Loucy (cell line): Measurements from ENCODE around the gene CTIF.

Source experiments
- H2AFZ ChIP-seq: fragments of 200-600 bp; sonication (generic); 2 replicates; pipeline ENCODE4 v1.6.0; 2016; ENCODE audit warnings: antibody characterized with exemption, mild to moderate bottlenecking, low read length, moderate library complexity
- H3F3A ChIP-seq: fragments of 200-600 bp; 2 replicates; pipeline ENCODE4 v1.6.0; 2016; ENCODE audit warnings: antibody characterized with exemption, low read depth, mild to moderate bottlenecking
- H3K27me3 ChIP-seq: fragments of 200-600 bp; sonication (generic); 2 replicates; pipeline ENCODE4 v1.6.1; 2014; ENCODE audit warnings: low read length, mild to moderate bottlenecking; ENCODE audit not compliant: insufficient read depth, poor library complexity, severe bottlenecking
- H3K36me3 ChIP-seq: fragments of 200-600 bp; sonication (generic); 2 replicates; pipeline ENCODE4 v1.6.1; 2016; ENCODE audit warnings: low read length; ENCODE audit not compliant: insufficient read depth
- H3K4me1 ChIP-seq: fragments of 200-600 bp; sonication (generic); 2 replicates; pipeline ENCODE4 v1.5.1; 2014; ENCODE audit warnings: low read length, mild to moderate bottlenecking; ENCODE audit not compliant: insufficient read depth, poor library complexity, severe bottlenecking
- H3K4me2 ChIP-seq: fragments of 200-600 bp; sonication (generic); 2 replicates; pipeline ENCODE4 v1.6.0; 2014; ENCODE audit warnings: antibody characterized with exemption, low read length, low read depth, mild to moderate bottlenecking; ENCODE audit not compliant: poor library complexity, severe bottlenecking
- H3K4me3 ChIP-seq: fragments of 200-600 bp; sonication (generic); 2 replicates; pipeline ENCODE4 v1.5.1; 2014; ENCODE audit warnings: low read length, mild to moderate bottlenecking, mixed read lengths; ENCODE audit not compliant: poor library complexity, severe bottlenecking
- H3K79me2 ChIP-seq: fragments of 200-600 bp; sonication (generic); 2 replicates; pipeline ENCODE4 v1.6.1; 2014; ENCODE audit warnings: low read length; ENCODE audit not compliant: insufficient read depth
- H3K9ac ChIP-seq: fragments of 200-600 bp; sonication (generic); 2 replicates; pipeline ENCODE4 v1.6.0; 2014; ENCODE audit warnings: mild to moderate bottlenecking, low read depth, low read length, moderate library complexity; ENCODE audit not compliant: poor library complexity, severe bottlenecking
- H3K9me2 ChIP-seq: fragments of 200-600 bp; sonication (generic); replicated peaks from 2 replicates; pipeline ENCODE4 v1.6.1; 2016; ENCODE audit warnings: low read depth, low read length, mixed read lengths
- H3K9me3 ChIP-seq: fragments of 200-600 bp; sonication (generic); 2 replicates; pipeline ENCODE4 v1.6.1; 2014; ENCODE audit warnings: mild to moderate bottlenecking, antibody characterized with exemption, low read length, low read depth; ENCODE audit not compliant: insufficient read depth
- H4K20me1 ChIP-seq: fragments of 200-600 bp; sonication (generic); 2 replicates; pipeline ENCODE4 v1.6.0; 2014; ENCODE audit warnings: antibody characterized with exemption, low read length, mild to moderate bottlenecking; ENCODE audit not compliant: insufficient read depth, poor library complexity, severe bottlenecking
- EZH2phosphoT487 ChIP-seq: fragments of 200-600 bp; IDR thresholded peaks from 2 replicates; pipeline ENCODE4 v1.6.1; 2018; ENCODE audit warnings: antibody characterized with exemption, mild to moderate bottlenecking, moderate library complexity, borderline replicate concordance
- TF ChIP-seq, protein P1 (sequence below): fragments of 200-600 bp; sonication (generic); conservative IDR thresholded peaks from 2 replicates; pipeline ENCODE4 v1.5.1; 2014; ENCODE audit warnings: mild to moderate bottlenecking, antibody characterized with exemption, low read length

The CTIF gene

DNA sequence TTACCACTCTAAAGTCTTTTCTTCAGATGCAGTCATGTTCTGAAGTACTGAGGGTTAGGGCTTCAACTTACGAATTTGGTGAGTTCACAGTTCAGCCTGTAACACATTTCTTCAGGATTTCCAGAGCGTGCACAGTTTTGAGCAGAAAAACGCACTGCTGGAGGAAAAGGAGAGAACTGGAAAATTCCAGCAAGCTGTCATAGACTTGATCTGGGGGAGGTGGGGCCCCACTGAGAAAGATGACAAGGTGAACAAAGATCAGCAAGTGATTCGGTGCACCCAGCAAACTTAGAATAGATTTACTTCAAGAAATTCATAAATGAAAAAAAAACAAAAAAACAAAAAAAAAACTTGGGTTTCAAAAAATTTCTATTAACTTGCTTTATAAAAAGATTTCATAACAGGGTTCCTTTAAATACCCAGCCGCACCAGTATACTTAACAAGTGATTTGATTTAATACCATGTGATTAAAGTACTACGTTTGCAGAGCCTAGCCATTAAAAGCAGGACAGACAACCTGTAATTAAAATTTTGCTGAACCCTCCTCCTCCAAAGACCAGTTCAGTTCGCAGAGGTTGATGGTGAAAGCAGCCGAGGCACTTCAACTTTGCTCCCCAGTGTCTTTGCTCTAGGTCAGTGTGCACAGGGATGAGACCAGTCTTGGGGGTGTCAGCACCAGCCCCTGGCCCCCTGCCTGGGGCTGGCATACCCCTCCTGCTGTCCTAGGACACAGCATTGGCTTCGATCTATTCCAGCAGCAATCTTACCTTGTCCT, 30.5 kb downstream of the CTIF start:
- peaks cover 7% of the 10 kb centered on the region for H3K79me2 ChIP-seq
- H3K4me2 ChIP-seq = no peak overlapping the region
- H4K20me1 ChIP-seq = no peaks in the 10 kb centered on the region

DNA sequence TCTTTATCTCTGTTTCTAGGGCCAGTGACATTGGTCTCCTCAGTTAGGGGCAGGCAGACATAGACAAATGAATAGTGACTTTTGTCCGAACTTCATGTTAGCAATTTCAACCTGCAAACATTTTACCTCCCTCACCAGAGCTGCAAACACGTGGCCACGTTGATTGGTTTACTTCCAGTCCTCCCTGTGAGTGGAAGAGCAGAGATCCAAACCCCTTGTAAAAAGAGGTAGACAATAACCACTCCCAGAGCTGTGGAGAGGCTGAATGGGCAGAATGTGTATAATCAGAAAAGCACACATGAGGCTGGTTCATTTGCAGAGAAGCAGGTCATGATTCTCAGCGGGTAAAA, 31.1 kb downstream of the CTIF start:
- H3K79me2 ChIP-seq = peaks cover 7% of the 10 kb centered on the region
- H2AFZ ChIP-seq = no peak overlapping the region
- H3K9ac ChIP-seq = no peak overlapping the region
- 0 out of 2 replicates have a peak, but pooled peaks cover 3% of the 10 kb centered on the region for H3K9me3 ChIP-seq
- H3F3A ChIP-seq = no peaks in the 10 kb centered on the region
- TF ChIP-seq EZH2phosphoT487 = no peak
- H3K4me3 ChIP-seq = no peak overlapping the region
- H3K27me3 ChIP-seq = no peaks in the 10 kb centered on the region
- H3K4me1 ChIP-seq = peaks cover 9% of the 10 kb centered on the region
- no peaks in the 10 kb centered on the region for H3K9me2 ChIP-seq
- H3K4me2 ChIP-seq = no peak overlapping the region
- no peaks in the 10 kb centered on the region for H4K20me1 ChIP-seq
- H3K36me3 ChIP-seq = no peaks in the 10 kb centered on the region

More for the DNA sequence above, 30.5 kb downstream of the CTIF start:
- TF ChIP-seq, protein P1, sequence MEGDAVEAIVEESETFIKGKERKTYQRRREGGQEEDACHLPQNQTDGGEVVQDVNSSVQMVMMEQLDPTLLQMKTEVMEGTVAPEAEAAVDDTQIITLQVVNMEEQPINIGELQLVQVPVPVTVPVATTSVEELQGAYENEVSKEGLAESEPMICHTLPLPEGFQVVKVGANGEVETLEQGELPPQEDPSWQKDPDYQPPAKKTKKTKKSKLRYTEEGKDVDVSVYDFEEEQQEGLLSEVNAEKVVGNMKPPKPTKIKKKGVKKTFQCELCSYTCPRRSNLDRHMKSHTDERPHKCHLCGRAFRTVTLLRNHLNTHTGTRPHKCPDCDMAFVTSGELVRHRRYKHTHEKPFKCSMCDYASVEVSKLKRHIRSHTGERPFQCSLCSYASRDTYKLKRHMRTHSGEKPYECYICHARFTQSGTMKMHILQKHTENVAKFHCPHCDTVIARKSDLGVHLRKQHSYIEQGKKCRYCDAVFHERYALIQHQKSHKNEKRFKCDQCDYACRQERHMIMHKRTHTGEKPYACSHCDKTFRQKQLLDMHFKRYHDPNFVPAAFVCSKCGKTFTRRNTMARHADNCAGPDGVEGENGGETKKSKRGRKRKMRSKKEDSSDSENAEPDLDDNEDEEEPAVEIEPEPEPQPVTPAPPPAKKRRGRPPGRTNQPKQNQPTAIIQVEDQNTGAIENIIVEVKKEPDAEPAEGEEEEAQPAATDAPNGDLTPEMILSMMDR = no peak
- no peak overlapping the region for H3K4me3 ChIP-seq
- peaks cover 13% of the 10 kb centered on the region for H3K4me1 ChIP-seq
- H3F3A ChIP-seq = no peaks in the 10 kb centered on the region
- H2AFZ ChIP-seq = no peak overlapping the region
- 0 out of 2 replicates have a peak, but pooled peaks cover 3% of the 10 kb centered on the region for H3K9me3 ChIP-seq
- no peak overlapping the region for H3K9ac ChIP-seq
- H3K36me3 ChIP-seq = no peaks in the 10 kb centered on the region
- H3K27me3 ChIP-seq = no peaks in the 10 kb centered on the region
- H3K9me2 ChIP-seq = no peaks in the 10 kb centered on the region

DNA sequence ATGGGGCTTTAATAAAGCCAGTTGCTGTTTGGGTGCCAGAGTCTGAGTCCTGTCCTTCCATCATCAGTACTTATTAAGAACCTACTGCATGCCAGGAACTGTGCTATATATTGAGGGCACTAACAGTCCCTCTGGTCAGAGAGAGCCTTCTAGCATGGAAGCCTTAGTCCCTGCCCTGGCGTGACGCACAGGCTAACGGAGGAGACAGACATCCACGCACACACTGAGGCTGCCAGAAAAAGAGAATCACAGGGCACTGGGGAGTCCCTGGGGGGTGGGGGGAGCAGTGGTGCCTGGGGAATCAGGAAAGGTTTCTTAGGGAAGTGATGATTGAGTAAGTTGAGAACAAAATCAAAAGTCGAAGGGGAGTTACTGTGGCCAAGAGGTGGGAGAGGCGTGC, 31.5 kb downstream of the CTIF start:
- Histone ChIP-seq H3K4me2 (no peak overlapping the region), H3F3A (no peaks in the 10 kb centered on the region), H3K4me1 (peaks cover 4% of the 10 kb centered on the region), H4K20me1 (no peaks in the 10 kb centered on the region), H3K9me3 (0 out of 2 replicates have a peak, but pooled peaks cover 3% of the 10 kb centered on the region), H2AFZ (no peak overlapping the region), H3K4me3 (no peak overlapping the region), H3K79me2 (peaks cover 7% of the 10 kb centered on the region), H3K36me3 (no peaks in the 10 kb centered on the region), H3K27me3 (no peaks in the 10 kb centered on the region), H3K9me2 (no peaks in the 10 kb centered on the region), H3K9ac (no peak overlapping the region)
- no peak for TF ChIP-seq EZH2phosphoT487
- TF ChIP-seq, protein P1 = no peak
